KMS-11 (cell line): ENCODE results near the gene SLBP.

Source experiments
- H2AFZ ChIP-seq: fragments of 200-600 bp; sonication (generic); 2 replicates; pipeline ENCODE4 v1.6.1; 2016; ENCODE audit warnings: antibody characterized with exemption, mixed run types, low read depth
- H3K27ac ChIP-seq: fragments of 200-600 bp; sonication (generic); 2 replicates; pipeline ENCODE4 v1.6.1; 2016; ENCODE audit warnings: mild to moderate bottlenecking, mixed run types
- H3K27me3 ChIP-seq: fragments of 200-600 bp; sonication (generic); 2 replicates; pipeline ENCODE4 v1.6.1; 2017; ENCODE audit warnings: mild to moderate bottlenecking, low read depth, mixed run types, moderate library complexity; ENCODE audit not compliant: insufficient read depth
- H3K36me3 ChIP-seq: fragments of 200-600 bp; sonication (generic); 2 replicates; pipeline ENCODE4 v1.6.1; 2017; ENCODE audit warnings: mild to moderate bottlenecking, mixed run types; ENCODE audit not compliant: insufficient read depth
- H3K4me1 ChIP-seq: fragments of 200-600 bp; sonication (generic); 2 replicates; pipeline ENCODE4 v1.6.1; 2016; ENCODE audit warnings: mild to moderate bottlenecking, low read depth, mixed run types; ENCODE audit not compliant: poor library complexity, severe bottlenecking
- H3K4me2 ChIP-seq: fragments of 200-600 bp; sonication (generic); 2 replicates; pipeline ENCODE4 v1.7.0; 2016; ENCODE audit warnings: mild to moderate bottlenecking, mixed run types
- H3K4me3 ChIP-seq: fragments of 200-600 bp; sonication (generic); IDR thresholded peaks from 2 replicates; pipeline ENCODE4 v1.6.1; 2017; ENCODE audit warnings: low read depth, low read length, mixed read lengths; ENCODE audit not compliant: insufficient read depth
- H3K79me2 ChIP-seq: fragments of 200-600 bp; sonication (generic); 2 replicates; pipeline ENCODE4 v1.6.1; 2016; ENCODE audit warnings: low read depth, mixed run types; ENCODE audit not compliant: insufficient read depth
- H3K9ac ChIP-seq: fragments of 200-600 bp; sonication (generic); 2 replicates; pipeline ENCODE4 v1.6.1; 2016; ENCODE audit warnings: mild to moderate bottlenecking, mixed run types
- H4K20me1 ChIP-seq: fragments of 200-600 bp; sonication (generic); 2 replicates; pipeline ENCODE4 v1.6.1; 2016; ENCODE audit warnings: mild to moderate bottlenecking, mixed run types; ENCODE audit not compliant: insufficient read depth
- TF ChIP-seq, protein P1 (sequence below): fragments of 200-600 bp; sonication (generic); conservative IDR thresholded peaks from 2 replicates; pipeline ENCODE4 v1.6.1; 2017; ENCODE audit warnings: low read depth, mild to moderate bottlenecking, antibody characterized with exemption, low read length, moderate library complexity, mixed read lengths

The SLBP gene

DNA sequence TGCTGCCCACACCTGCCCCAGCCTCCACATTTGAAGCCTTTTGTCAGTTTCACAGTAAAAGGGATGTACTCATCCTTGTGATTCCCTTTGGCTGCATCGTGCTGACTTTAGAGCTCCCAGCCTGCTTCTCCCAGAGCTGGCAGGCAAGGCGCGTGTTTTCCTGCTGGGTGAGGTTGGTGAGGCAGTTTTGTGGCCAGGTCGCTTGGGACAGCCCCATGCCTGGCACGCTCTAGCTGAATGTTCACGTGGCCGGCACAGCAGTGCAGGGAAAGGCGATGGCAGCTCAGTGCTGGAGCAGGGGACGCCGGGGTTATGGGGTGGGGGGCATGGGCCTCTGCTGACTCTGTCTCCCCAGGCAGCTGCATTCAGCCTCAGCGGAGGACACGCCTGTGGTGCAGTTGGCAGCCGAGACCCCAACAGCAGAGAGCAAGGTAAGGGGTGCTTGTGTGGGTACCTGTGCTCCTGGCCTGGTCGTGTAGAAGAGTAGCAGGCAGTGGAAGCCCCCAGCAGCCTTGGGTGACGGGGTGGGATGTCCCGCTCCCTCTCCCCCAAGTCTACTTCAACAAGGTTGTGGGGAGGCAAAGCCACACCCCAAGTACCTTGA, 18.5 kb upstream of the SLBP start:
- peak overlapping the region; percentile 94 for H3K27ac ChIP-seq
- H3K36me3 ChIP-seq, result no peaks in the 10 kb centered on the region; the same call in 1 of the 2 replicates
- no peaks in the 10 kb centered on the region for H4K20me1 ChIP-seq
- peak overlapping the region; percentile 44; the same call in 1 of the 2 replicates for H3K9ac ChIP-seq
- TF ChIP-seq, protein P1, sequence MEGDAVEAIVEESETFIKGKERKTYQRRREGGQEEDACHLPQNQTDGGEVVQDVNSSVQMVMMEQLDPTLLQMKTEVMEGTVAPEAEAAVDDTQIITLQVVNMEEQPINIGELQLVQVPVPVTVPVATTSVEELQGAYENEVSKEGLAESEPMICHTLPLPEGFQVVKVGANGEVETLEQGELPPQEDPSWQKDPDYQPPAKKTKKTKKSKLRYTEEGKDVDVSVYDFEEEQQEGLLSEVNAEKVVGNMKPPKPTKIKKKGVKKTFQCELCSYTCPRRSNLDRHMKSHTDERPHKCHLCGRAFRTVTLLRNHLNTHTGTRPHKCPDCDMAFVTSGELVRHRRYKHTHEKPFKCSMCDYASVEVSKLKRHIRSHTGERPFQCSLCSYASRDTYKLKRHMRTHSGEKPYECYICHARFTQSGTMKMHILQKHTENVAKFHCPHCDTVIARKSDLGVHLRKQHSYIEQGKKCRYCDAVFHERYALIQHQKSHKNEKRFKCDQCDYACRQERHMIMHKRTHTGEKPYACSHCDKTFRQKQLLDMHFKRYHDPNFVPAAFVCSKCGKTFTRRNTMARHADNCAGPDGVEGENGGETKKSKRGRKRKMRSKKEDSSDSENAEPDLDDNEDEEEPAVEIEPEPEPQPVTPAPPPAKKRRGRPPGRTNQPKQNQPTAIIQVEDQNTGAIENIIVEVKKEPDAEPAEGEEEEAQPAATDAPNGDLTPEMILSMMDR, result no peak
- H3K27me3 ChIP-seq, result no peaks in the 10 kb centered on the region
- H3K4me2 ChIP-seq, result peak overlapping the region; percentile 8; the same call in 1 of the 2 replicates
- no peak overlapping the region for H3K4me3 ChIP-seq
- no peak overlapping the region for H2AFZ ChIP-seq
- peaks cover 24% of the 10 kb centered on the region; the same call in 1 of the 2 replicates for H3K79me2 ChIP-seq
- H3K4me1 ChIP-seq, result peaks cover 47% of the 10 kb centered on the region

DNA sequence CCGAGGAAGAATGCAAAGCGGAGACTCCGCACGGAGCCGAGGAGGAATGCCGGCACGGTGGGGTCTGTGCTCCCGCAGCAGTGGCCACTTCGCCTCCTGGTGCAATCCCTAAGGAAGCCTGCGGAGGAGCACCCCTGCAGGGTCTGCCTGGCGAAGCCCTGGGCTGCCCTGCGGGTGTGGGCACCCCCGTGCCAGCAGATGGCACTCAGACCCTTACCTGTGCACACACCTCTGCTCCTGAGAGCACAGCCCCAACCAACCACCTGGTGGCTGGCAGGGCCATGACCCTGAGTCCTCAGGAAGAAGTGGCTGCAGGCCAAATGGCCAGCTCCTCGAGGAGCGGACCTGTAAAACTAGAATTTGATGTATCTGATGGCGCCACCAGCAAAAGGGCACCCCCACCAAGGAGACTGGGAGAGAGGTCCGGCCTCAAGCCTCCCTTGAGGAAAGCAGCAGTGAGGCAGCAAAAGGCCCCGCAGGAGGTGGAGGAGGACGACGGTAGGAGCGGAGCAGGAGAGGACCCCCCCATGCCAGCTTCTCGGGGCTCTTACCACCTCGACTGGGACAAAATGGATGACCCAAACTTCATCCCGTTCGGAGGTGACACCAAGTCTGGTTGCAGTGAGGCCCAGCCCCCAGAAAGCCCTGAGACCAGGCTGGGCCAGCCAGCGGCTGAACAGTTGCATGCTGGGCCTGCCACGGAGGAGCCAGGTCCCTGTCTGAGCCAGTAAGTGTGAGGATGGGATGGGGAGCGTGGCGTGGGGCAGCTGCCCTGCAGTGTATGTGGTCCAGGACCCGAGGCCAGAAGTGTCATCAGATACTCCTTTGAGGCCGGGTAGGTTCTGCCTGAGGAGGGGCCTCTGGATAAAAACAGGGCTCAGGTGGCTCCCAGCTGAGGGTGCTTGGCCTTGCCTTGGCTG, 16.2 kb upstream of the SLBP start:
- Histone ChIP-seq H2AFZ (no peak overlapping the region), H3K9ac (no peak overlapping the region), H3K36me3 (no peaks in the 10 kb centered on the region; the same call in 1 of the 2 replicates), H3K27ac (no peak overlapping the region; the same call in 1 of the 2 replicates), H3K4me1 (peaks cover 52% of the 10 kb centered on the region), H3K79me2 (peaks cover 44% of the 10 kb centered on the region), H3K27me3 (no peaks in the 10 kb centered on the region), H4K20me1 (no peaks in the 10 kb centered on the region), H3K4me3 (no peak overlapping the region), H3K4me2 (no peak overlapping the region)
- TF ChIP-seq, protein P1, result no peak

DNA sequence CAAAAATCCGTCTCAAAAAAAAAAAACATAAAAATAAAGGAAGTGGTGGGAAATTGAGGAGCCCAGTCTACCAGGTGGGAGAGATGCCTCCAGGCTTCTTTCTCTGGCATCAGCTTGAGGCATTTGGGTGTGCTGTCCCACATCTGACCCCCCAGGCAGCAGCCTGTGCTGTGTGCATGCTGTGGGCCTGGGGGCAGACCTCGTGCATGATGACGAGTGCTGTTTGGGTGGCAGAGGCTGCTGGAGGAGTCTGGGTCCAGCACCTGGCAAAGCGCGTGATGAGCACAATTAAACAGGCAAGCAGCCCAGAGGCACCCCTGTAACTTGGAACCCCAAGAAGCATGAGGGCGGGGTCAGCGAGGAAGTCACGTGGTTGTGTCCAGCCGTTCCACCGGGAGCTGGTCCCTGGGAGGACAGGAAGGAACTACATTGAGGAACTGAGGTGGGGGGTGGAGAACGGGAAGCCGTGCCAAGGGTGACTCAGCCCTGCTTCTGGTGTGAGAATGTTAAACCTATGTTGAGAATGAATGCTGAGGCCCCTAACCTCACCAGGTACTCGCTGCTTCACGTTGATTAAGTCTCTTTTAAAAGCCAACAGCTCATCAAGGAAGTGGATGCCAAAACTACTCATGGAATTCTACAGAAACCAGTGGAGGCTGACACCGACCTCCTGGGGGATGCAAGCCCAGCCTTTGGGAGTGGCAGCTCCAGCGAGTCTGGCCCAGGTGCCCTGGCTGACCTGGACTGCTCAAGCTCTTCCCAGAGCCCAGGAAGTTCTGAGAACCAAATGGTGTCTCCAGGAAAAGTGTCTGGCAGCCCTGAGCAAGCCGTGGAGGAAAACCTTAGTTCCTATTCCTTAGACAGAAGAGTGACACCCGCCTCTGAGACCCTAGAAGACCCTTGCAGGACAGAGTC, 15.3 kb upstream of the SLBP start:
- no peak overlapping the region for H3K4me2 ChIP-seq
- H3K9ac ChIP-seq, result no peak overlapping the region
- no peaks in the 10 kb centered on the region for H3K27me3 ChIP-seq
- TF ChIP-seq, protein P1, result no peak
- H2AFZ ChIP-seq, result no peak overlapping the region
- H3K79me2 ChIP-seq, result peaks cover 46% of the 10 kb centered on the region
- peaks cover 52% of the 10 kb centered on the region for H3K4me1 ChIP-seq
- H4K20me1 ChIP-seq, result no peaks in the 10 kb centered on the region
- H3K36me3 ChIP-seq, result no peaks in the 10 kb centered on the region; the same call in 1 of the 2 replicates
- H3K27ac ChIP-seq, result no peak overlapping the region
- no peak overlapping the region for H3K4me3 ChIP-seq
